ENCODE data around the gene CA5A.

The CA5A gene

GRCh38 chr16:87961623-87962022 lies 25.3 kb upstream of the CA5A start:
- DNase-seq = no peak

GRCh38 chr16:87960852-87961251 lies 24.5 kb upstream of the CA5A start:
- DNase-seq = no peak

DNA sequence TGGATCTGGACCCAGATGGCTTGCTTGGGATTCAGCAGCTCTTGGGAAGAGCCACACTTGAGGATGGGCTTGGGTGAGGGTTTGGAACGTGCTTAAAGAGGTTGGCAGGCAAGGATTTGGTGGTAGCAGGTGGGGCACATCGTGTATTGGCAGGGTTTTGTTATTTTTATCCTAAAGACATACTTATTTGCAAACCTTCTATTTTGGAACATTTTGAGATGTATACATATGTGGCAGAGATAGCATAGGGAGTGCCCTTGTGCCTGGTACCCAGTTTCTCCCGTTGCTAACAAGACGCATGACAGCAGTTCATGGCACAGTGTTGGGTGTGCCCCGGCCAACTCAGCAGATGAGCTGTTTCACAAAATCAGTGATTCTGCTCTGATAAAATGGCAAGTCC lies 24.0 kb upstream of the CA5A start:
- no peak for DNase-seq

- no peak for DNase-seq
These were observed 23.2 kb upstream of the CA5A start for GRCh38 chr16:87959391-87959990.

- no peak for DNase-seq
These were observed 22.3 kb upstream of the CA5A start for GRCh38 chr16:87958632-87959031.

- DNase-seq = no peak
These were observed 21.2 kb upstream of the CA5A start for GRCh38 chr16:87957296-87958094.

GRCh38 chr16:87956365-87957231 lies 20.3 kb upstream of the CA5A start:
- DNase-seq = peak; percentile 83

- no peak for DNase-seq
These were observed 19.7 kb upstream of the CA5A start for GRCh38 chr16:87956098-87956364.

DNA sequence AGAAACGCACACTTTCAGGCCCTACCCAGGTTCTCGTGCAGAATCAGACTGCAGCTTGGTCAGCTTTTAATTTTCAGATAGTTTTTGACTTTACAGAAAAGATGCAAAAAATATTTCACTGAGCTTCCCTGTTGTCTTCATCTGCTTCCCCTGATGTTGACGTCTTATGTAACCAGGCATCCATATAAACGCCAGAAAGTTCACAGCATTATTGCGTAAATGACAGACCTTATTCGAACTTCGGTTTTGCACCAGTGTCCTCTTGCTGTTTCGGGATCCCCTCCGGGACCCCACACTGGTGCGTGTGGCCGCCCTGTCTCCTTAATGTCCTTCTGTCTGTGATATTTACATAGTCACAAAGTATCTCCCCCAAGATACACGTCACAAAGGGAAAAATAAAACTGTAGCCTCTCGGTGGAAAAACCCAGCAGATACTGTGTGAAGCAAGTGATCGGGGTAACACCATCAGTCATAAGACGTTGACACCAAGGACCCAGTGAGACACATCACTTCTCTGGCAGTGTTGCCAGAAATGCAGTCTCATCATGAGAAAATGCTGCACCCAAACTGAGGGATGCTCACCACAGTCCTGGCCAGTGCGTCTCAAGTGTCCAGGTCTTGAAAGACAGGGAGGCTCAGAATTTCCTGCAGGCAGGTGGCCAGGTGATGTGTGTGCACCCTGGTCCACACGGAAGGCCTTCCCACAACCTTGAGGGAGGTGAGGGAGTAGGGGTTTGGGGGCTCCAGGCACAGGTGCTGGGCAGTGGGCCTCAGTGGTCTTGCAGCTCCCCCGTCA lies 19.2 kb upstream of the CA5A start:
- peak; percentile 85 for DNase-seq

DNA sequence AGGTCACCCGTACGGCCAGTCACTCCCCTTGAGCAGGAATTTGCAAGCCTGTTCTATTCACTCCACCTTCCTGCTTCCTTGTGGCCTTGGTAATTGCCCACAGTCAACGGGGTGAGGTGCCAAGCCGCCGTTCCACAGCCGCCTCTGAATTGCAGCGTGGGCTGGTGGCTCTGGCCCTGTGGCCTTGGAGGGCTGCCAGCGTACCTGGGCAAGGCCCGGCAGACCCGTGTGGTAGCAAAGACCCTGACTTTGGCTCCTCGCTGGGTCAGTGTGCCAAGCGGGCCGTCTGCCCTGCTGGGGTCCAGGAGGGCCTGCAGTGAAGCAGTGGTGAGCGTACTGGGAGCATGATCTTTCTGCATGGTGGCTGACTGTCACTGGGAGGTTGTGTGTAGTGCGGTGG lies 18.5 kb upstream of the CA5A start:
- DNase-seq = no peak

GRCh38 chr16:87954361-87954760 lies 18.0 kb upstream of the CA5A start:
- DNase-seq = peak; percentile 75

DNA sequence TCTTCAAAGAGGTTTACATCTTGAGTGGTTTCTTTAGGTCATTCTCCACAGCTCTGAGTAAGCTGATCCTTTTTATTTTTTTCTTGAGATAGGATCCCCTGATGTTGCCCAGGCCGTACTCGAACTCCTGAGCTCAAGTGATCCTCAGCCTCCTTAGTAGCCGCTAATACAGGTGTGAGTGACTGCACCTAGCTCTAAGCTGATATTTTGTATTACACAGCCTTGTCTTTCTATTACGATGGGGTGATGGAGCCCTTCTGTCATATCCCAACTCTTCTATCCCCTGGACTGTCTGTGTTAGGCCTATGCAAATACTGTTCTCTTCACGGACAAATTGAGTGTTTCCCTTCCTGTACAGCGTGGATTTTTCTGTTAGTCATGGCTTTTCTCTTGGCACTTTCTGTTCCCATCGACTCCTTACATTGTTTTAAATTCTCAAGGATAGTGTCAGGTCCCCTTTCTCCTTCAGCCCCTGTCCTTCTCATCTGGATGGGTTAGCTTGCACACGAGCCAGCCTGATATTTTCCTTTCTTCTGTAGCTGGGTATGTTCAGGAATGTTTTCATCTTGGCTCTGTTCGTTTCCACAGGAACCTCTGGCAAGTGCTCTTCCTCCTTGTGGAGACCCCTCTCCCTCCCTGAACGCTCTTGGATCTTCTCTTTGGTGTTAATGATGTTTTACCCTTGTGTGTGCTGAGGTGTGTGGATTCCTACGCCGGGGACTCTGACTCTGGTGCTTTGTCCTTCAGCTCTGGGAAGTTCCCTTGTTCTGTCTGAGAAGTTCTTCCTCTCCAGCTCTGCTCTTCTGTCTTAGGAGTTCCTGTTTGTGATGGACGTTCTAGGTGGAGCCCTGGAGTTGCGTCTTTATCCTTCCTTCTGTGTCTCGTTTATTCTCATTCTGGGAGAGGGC lies 17.2 kb upstream of the CA5A start:
- DNase-seq = peak; percentile 83

- DNase-seq = no peak
These were observed 16.4 kb upstream of the CA5A start for GRCh38 chr16:87952751-87953150.

DNA sequence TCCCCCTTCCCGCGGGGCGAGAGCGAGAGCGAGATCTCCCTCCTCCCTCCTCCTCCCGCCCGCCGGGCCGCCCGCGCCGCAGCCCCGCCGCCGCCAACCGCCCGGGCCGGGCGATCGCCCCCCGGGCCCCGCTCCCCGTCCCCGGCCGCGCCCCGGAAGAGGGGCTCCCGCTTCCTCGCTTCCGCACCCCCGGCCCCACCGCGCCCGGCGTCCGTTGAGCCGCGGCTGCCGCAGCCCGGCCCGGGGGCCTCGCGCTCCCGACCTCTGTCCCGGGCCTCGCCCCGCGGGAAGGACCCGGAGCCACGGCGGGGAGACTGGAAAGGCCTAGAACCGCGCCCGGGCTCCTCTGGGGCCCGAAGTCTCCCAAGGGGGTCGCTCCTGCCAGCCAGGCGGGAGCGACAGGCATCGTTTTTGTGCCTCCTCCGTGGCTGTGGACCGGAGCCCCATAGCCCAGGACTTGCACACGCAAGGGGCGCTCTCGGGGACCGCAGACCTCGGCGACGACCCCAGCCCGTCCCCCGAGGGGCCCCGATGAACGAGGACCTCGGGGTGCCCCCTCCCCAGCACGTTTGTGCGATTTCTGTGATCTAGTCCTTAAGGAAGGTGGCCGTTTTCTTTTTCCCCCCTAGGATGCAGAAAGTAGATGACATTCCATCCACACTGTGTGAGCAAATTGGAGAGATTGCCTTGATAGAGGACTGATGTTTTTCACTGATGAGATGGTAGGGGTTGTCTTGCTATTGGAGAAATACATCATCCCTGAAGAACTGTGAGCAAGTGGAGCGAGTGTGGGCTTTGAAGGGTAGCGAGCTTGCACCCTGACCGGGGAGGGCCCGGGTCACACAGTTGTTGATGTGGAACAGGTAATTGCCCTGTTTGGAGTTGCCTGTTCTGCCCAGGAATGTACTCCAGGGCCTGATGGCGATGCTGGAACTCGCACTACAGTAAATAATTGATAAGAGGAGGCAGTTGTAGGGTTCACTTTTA lies 15.5 kb upstream of the CA5A start:
- no peak for DNase-seq

- peak; percentile 99 for DNase-seq
These were observed 14.6 kb upstream of the CA5A start, which contains the start of gene BANP for GRCh38 chr16:87950765-87951551. BANP (plus strand) TSS chr16:87951434; CDS start chr16:87975116, 23,682 bp downstream.

- no peak for DNase-seq
These were observed 12.9 kb upstream of the CA5A start for GRCh38 chr16:87949071-87949744.

DNA sequence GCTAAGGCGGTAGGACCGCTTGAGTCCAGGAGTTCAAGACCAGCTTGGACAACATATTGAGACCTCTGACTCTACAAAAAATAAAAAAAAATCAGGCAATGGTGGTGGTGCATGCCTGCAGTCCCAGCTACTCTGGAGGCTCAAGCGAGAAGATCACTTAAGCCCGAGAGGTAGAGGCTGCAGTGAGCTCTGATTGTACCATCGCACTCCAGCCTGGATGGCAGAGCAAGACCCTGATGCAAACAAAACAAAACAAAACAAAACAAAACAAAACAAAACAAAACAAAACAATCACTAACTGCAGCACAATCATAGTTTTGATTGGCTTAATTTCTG lies 12.4 kb upstream of the CA5A start:
- DNase-seq = no peak

DNA sequence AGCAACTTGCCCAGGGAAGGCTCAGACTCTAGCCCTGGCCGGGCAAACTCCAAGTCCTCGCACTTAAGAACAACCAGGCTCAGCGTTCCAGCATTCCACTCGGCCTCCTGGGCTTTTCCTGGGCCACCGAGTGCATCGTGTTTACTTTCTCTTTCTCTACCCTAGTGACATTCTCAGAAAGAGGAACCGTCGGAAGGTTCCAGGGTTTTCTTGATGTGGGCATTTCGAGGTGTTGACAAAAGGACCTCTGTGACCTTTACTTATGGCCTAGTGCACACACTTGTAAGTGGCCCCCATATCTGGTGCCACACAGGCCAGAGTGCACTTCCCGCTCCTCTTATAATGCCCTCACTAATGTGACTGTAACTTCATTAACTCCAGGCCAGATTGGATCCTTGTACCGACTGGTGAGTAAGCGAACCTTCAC lies 11.8 kb upstream of the CA5A start:
- DNase-seq = peak; percentile 82
